Measurements from ENCODE around the gene CST3. TPM values are rescaled to one million over a fixed set of nuclear protein-coding genes. Genes with fewer than 3 reads are reported as not detected.

Gene CST3
- total RNA-seq, 2 donors from 2014 or later: 1,107 to 2,392 TPM

- H3K36me3 ChIP-seq: peaks cover 3% of the 10 kb centered on the region
- no peaks in the 10 kb centered on the region for H3K27me3 ChIP-seq (replicated peaks; ENCODE audit: insufficient read depth)
- TF ChIP-seq CTCF (IDR thresholded peaks at IDR 0.05): no peak
- DNase-seq (ENCODE audit: low spot score): no peak
- H3K4me1 ChIP-seq (ENCODE audit: control insufficient read depth in 1 of 2, low read depth in 2 of 2): peaks cover 3 to 19% of the 10 kb centered on the region in 2 donors
- ATAC-seq (ENCODE audit: insufficient number of reproducible peaks, low FRiP score, low read depth): no peak
- H3K4me3 ChIP-seq: no peak overlapping the region
- no peaks in the 10 kb centered on the region for H3K9me3 ChIP-seq
- H3K27ac ChIP-seq: no peak overlapping the region
Measured at GRCh38 chr20:23627501-23627900, 10.3 kb downstream of the CST3 start.

DNA sequence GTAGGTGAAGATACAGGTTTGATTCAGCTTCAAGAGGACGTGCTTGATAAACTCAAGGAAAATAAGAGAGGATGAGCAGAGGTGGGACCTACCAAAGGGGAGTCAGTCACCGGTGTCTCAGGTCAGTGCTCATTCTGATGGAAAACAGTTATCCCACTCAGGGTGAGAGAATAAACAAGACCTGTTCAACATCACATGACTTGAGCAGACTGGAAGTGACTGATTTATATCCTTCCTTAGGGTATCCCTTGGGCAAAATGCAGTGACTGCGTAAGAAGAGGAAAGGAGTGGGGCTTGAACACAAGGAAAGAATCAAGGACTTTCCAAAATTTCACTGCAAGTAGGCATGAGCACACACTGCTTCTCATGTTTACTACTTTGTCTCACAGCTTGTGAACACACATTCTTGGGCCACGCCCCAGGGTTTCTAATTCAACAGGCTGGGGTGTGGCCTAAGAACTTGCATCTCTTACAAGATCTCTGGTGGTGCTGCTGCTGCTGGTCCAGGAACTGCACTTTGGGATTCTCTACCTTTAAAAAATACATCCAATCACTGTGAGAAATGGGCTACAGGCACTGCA lies 11.6 kb downstream of the CST3 start:
- ATAC-seq (ENCODE audit: insufficient number of reproducible peaks, low FRiP score, low read depth) (no peak), DNase-seq (ENCODE audit: low spot score) (no peak)

DNA sequence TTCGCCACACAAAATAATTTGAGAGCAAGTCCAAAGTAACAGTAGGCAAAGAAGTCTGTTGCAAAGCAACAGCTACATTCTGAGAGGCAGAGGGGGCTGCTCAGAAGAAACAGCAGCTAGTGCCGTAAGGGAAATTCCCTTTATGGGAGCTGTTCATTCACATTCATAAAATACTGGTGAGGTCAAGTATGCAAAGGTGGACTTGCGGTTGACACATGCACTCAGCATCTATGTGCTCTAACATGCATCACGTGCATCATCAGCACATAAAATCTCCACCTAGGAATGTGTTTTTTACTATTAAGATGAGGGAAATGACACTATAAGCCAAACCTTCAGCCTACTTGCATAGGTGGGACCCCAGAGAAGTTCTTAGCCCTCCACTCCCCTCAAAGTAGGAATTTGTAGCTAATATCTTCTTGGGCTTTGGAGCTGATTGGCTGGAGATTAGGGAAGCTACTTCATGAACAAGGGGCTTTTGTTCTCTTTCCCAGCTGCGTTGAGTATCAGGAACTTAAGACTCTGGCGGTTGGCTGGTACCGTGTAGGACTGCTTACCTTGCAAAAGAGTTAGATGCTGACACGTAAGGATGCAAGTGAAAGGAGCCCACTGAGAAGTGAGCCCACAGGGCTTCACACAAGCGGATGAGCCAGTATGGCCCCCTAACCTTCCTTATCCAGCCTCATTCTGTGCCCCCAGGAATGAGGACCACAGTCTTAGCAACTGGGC lies 12.4 kb downstream of the CST3 start:
- H3K4me1 ChIP-seq (ENCODE audit: control insufficient read depth in 1 of 2, low read depth in 2 of 2): peaks cover 8 to 25% of the 10 kb centered on the region in 2 donors
- H3K9me3 ChIP-seq: no peaks in the 10 kb centered on the region
- no peak for DNase-seq (ENCODE audit: low spot score)
- no peak overlapping the region for H3K27ac ChIP-seq
- TF ChIP-seq CTCF (IDR thresholded peaks at IDR 0.05): no peak
- ATAC-seq (ENCODE audit: insufficient number of reproducible peaks, low FRiP score, low read depth): no peak
- no peak overlapping the region for H3K4me3 ChIP-seq
- H3K36me3 ChIP-seq: no peaks in the 10 kb centered on the region
- no peaks in the 10 kb centered on the region for H3K27me3 ChIP-seq (replicated peaks; ENCODE audit: insufficient read depth)

More for the DNA sequence above, 11.6 kb downstream of the CST3 start:
- TF ChIP-seq CTCF (IDR thresholded peaks at IDR 0.05): no peak
- Histone ChIP-seq H3K36me3 (no peaks in the 10 kb centered on the region), H3K27ac (no peak overlapping the region), H3K9me3 (no peaks in the 10 kb centered on the region), H3K27me3 (replicated peaks; ENCODE audit: insufficient read depth) (no peaks in the 10 kb centered on the region), H3K4me1 (ENCODE audit: control insufficient read depth in 1 of 2, low read depth in 2 of 2) (peaks cover 8 to 25% of the 10 kb centered on the region in 2 donors), H3K4me3 (no peak overlapping the region)

- H3K27me3 ChIP-seq (replicated peaks; ENCODE audit: insufficient read depth): no peaks in the 10 kb centered on the region
- H3K36me3 ChIP-seq: no peaks in the 10 kb centered on the region
- no peak overlapping the region for H3K4me3 ChIP-seq
- TF ChIP-seq CTCF (IDR thresholded peaks at IDR 0.05): no peak
- peak overlapping the region; percentile 86 to 95 for H3K27ac ChIP-seq
- no peak for DNase-seq (ENCODE audit: low spot score)
- no peak for ATAC-seq (ENCODE audit: insufficient number of reproducible peaks, low FRiP score, low read depth)
- H3K9me3 ChIP-seq: no peaks in the 10 kb centered on the region
- peaks cover 7 to 23% of the 10 kb centered on the region in 2 donors for H3K4me1 ChIP-seq (ENCODE audit: control insufficient read depth in 1 of 2, low read depth in 2 of 2)
Measured at GRCh38 chr20:23624324-23624691, 13.4 kb downstream of the CST3 start.

DNA sequence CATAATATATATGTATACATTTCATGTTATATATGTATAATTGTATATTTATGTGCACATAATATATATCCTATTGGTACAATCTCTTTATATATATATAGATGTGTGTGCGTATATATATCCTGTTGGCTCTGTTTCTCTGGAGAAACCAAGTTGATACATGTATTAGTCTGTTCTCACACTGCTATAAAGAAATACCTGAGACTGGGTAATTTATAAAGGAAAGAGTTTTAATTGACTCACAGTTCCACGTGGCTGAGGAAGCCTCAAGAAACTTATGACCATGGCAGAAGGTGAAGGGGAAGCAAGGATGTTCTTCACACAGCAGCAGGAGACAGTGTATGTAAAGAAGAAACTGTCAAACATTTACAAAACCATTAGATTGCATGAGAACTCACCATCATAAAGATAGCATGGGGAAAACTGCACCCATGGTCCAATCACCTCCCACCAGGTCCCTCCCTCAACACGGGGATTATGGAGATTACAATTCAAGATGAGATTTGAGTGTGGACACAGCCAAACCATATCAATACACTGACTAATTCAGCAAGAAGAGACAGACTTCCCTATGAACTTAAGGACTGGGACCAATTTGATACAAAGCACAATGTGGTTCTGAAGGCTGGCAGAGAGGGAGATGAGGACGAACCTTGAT lies 14.0 kb downstream of the CST3 start:
- ATAC-seq (ENCODE audit: insufficient number of reproducible peaks, low FRiP score, low read depth) (no peak), DNase-seq (ENCODE audit: low spot score) (no peak)
- H3K27me3 ChIP-seq (replicated peaks; ENCODE audit: insufficient read depth): no peaks in the 10 kb centered on the region
- peak overlapping the region; percentile 86 to 95 for H3K27ac ChIP-seq
- H3K4me3 ChIP-seq: no peak overlapping the region
- TF ChIP-seq CTCF (IDR thresholded peaks at IDR 0.05): no peak
- H3K9me3 ChIP-seq: no peaks in the 10 kb centered on the region
- H3K4me1 ChIP-seq (ENCODE audit: control insufficient read depth in 1 of 2, low read depth in 2 of 2): peaks cover 6 to 18% of the 10 kb centered on the region in 2 donors
- H3K36me3 ChIP-seq: no peaks in the 10 kb centered on the region
